Activated CD4-positive, alpha-beta T cell treated with anti-CD3 and anti-CD28 coated beads, Interleukin-2, Interleukin-4, amounts not matched to agents 100 ng/mL and 50 ng/mL, durations not matched to agents 16 hours and 8 hours (primary cell): ENCODE measurements around the gene DPH2.

Experiments
- DNase-seq: peaks from one replicate; pipeline ENCODE4 v3.0.0-alpha.2; 2020; ENCODE audit warnings: low spot score

DPH2 gene

GRCh38 chr1:43969416-43969745 lies 429 bp upstream of the DPH2 start:
- DNase-seq = no peak

GRCh38 chr1:43970502-43970901 lies 692 bp downstream of the DPH2 start:
- DNase-seq = no peak

GRCh38 chr1:43970911-43971310 lies 1.1 kb downstream of the DPH2 start:
- no peak for DNase-seq

- DNase-seq = no peak
Measured at GRCh38 chr1:43971336-43971980, 1.6 kb downstream of the DPH2 start.

- DNase-seq = no peak
Measured at GRCh38 chr1:43973981-43974442, 4.2 kb downstream of the DPH2 start.

- peak; percentile 95 for DNase-seq
Measured at GRCh38 chr1:43974443-43975248, 4.8 kb downstream of the DPH2 start, which contains the start of gene ATP6V0B. TSS of gene ATP6V0B (plus strand) at chr1:43974960. CDS start at chr1:43975041, 81 bp downstream.

GRCh38 chr1:43975249-43975961 lies 5.6 kb downstream of the DPH2 start:
- DNase-seq = peak; percentile 24

GRCh38 chr1:43976045-43976444 lies 6.2 kb downstream of the DPH2 start:
- no peak for DNase-seq

- no peak for DNase-seq
Measured at GRCh38 chr1:43976890-43977289, 7.1 kb downstream of the DPH2 start.

- no peak for DNase-seq
Measured at GRCh38 chr1:43977376-43978263, 7.8 kb downstream of the DPH2 start.

GRCh38 chr1:43978264-43978550 lies 8.4 kb downstream of the DPH2 start:
- no peak for DNase-seq

GRCh38 chr1:43978551-43979260 lies 8.9 kb downstream of the DPH2 start, which contains the start of gene B4GALT2:
TSS of gene B4GALT2 (plus strand) at chr1:43979210. CDS start at chr1:43981161, 1,951 bp downstream.
- peak; percentile 42 for DNase-seq

GRCh38 chr1:43979261-43979527 lies 9.4 kb downstream of the DPH2 start:
- no peak for DNase-seq

GRCh38 chr1:43979528-43980254 lies 9.9 kb downstream of the DPH2 start:
- peak; percentile 60 for DNase-seq

- DNase-seq = no peak
Measured at GRCh38 chr1:43980255-43981134, 10.7 kb downstream of the DPH2 start.

- DNase-seq = no peak
Measured at GRCh38 chr1:43981135-43981491, 11.3 kb downstream of the DPH2 start.

- no peak for DNase-seq
Measured at GRCh38 chr1:43981636-43982035, 11.8 kb downstream of the DPH2 start.

GRCh38 chr1:43982241-43982640 lies 12.4 kb downstream of the DPH2 start:
- no peak for DNase-seq

- no peak for DNase-seq
Measured at GRCh38 chr1:43982808-43983207, 13.0 kb downstream of the DPH2 start.
